Keratinocyte (primary cell): ENCODE measurements around the gene LY6G6D. TPM values are rescaled to one million over a fixed set of nuclear protein-coding genes. Genes with fewer than 3 reads are reported as not detected.

ENCODE experiments used
- DNase-seq: peaks from one replicate; pipeline ENCODE4 v3.0.0-alpha.2; 2011; ENCODE audit warnings: low read depth, missing footprints, low spot score
- FAIRE-seq: peaks from 2 replicates; lab custom pipeline; 2011; peaks lifted over from hg19 to GRCh38; lab: Jason Lieb, UNC
- H2AFZ ChIP-seq: 2 replicates; pipeline ENCODE4 v1.6.0; 2012; ENCODE audit warnings: low read length, control low read depth, inconsistent platforms; ENCODE audit not compliant: control insufficient read depth
- H3K27ac ChIP-seq: 2 replicates; pipeline ENCODE4 v1.5.1; 2011; ENCODE audit warnings: low read length; ENCODE audit not compliant: control insufficient read depth, insufficient read depth
- H3K27me3 ChIP-seq: 3 replicates; pipeline ENCODE4 v1.6.0; 2011; ENCODE audit warnings: low read length; ENCODE audit not compliant: control insufficient read depth, insufficient read depth; ENCODE audit errors: extremely low read depth
- H3K36me3 ChIP-seq, 2 experiments: 2 replicates in 1 of 2; 3 replicates in 1 of 2; pipeline ENCODE4 v1.5.1; 2011; ENCODE audit warnings: low read length in 2 of 2, mild to moderate bottlenecking in 1 of 2; ENCODE audit not compliant: control insufficient read depth in 2 of 2, insufficient read depth in 2 of 2; ENCODE audit errors: extremely low read depth in 1 of 2
- H3K4me1 ChIP-seq: 3 replicates; pipeline ENCODE4 v1.5.1; 2011; ENCODE audit warnings: low read length; ENCODE audit not compliant: control insufficient read depth, insufficient read depth; ENCODE audit errors: extremely low read depth
- H3K4me2 ChIP-seq: 3 replicates; pipeline ENCODE4 v1.6.0; 2011; ENCODE audit warnings: low read depth, low read length; ENCODE audit not compliant: control insufficient read depth, insufficient read depth; ENCODE audit errors: extremely low read depth
- H3K4me3 ChIP-seq, 3 experiments: fragments of 200-600 bp in 1 of 3; sonication (generic) in 1 of 3; 2 replicates in 2 of 3; 3 replicates in 1 of 3; pipeline ENCODE4 v1.5.1; 2011 to 2016; ENCODE audit warnings: low read length in 3 of 3, mild to moderate bottlenecking in 3 of 3, control low read depth in 2 of 3, inconsistent platforms in 1 of 3, low read depth in 1 of 3, mixed read lengths in 1 of 3, mixed run types in 1 of 3, moderate library complexity in 1 of 3; ENCODE audit not compliant: control insufficient read depth in 2 of 3, insufficient read depth in 2 of 3; ENCODE audit errors: extremely low read depth in 1 of 3
- H3K79me2 ChIP-seq: 2 replicates; pipeline ENCODE4 v1.6.0; 2012; ENCODE audit warnings: low read length; ENCODE audit not compliant: control insufficient read depth, insufficient read depth
- H3K9ac ChIP-seq: 3 replicates; pipeline ENCODE4 v1.6.0; 2011; ENCODE audit warnings: low read length; ENCODE audit not compliant: control insufficient read depth, insufficient read depth; ENCODE audit errors: extremely low read depth
- H3K9me1 ChIP-seq: 3 replicates; pipeline ENCODE4 v1.6.0; 2011; ENCODE audit warnings: low read length; ENCODE audit not compliant: control insufficient read depth, insufficient read depth; ENCODE audit errors: extremely low read depth
- H3K9me3 ChIP-seq: 2 replicates; pipeline ENCODE4 v1.5.1; 2012; ENCODE audit warnings: low read depth, low read length; ENCODE audit not compliant: control insufficient read depth
- H4K20me1 ChIP-seq: 3 replicates; pipeline ENCODE4 v1.6.0; 2011; ENCODE audit warnings: low read length; ENCODE audit not compliant: control insufficient read depth, insufficient read depth; ENCODE audit errors: extremely low read depth
- CTCF ChIP-seq, 3 experiments: IDR thresholded peaks in 1 of 3; conservative IDR thresholded peaks in 1 of 3; optimal IDR thresholded peaks in 1 of 3; 2 replicates in 2 of 3; 3 replicates in 1 of 3; pipeline versions ENCODE3 to v1.5.1; 2011; ENCODE audit warnings: low read length in 3 of 3, mild to moderate bottlenecking in 3 of 3, moderate library complexity in 2 of 3, control low read depth in 1 of 3, inconsistent platforms in 1 of 3; ENCODE audit not compliant: insufficient read depth in 2 of 3; ENCODE audit errors: extremely low read depth in 1 of 3
- EZH2 ChIP-seq: IDR thresholded peaks from one replicate; pipeline ENCODE4 v1.6.1; 2012; ENCODE audit warnings: inconsistent platforms, mild to moderate bottlenecking, low read length, moderate library complexity
- dilution Hi-C: fragments of 300-500 bp; cut with MboI; formaldehyde crosslinking; loops from one replicate; pipeline ENCODE4 v1.7.0; 2020; ENCODE audit warnings: low sequenced_read_pairs; ENCODE audit not compliant: extremely low pct_ligation_motif_present
- polyA plus RNA-seq, 5 experiments: library from polyadenylated mRNA; depleted of rRNA in 3 of 5; stranded (reverse) in 3 of 5; stranded (forward) in 1 of 5; unstranded in 1 of 5; fragments of >200 nt; gene quantifications; 1 replicate in 1 of 5; 2 replicates in 3 of 5; 3 replicates in 1 of 5; pipeline versions ENCODE4 v1.2.1 to v1.2.3, GENCODE V29; 2011 to 2012; ENCODE audit warnings: missing spikeins in 2 of 5, low read depth in 1 of 5, low replicate concordance in 1 of 5

The LY6G6D gene
- polyA plus RNA-seq, 1 donor (not counting 4 experiments of a cell fraction or from before 2014, with no cell fraction given) = 0.33 TPM

GRCh38 chr6:31741815-31742214, 26.7 kb downstream of the LY6G6D start:
- Histone ChIP-seq H3K9me3 (no peaks in the 10 kb centered on the region), H3K36me3 (peaks cover 2 to 17% of the 10 kb centered on the region in 2 experiments), H3K4me1 (peaks cover 22% of the 10 kb centered on the region), H3K9me1 (no peaks in the 10 kb centered on the region), H4K20me1 (no peaks in the 10 kb centered on the region), H3K27me3 (no peaks in the 10 kb centered on the region), H3K79me2 (peaks cover 1% of the 10 kb centered on the region), H2AFZ (no peak overlapping the region), H3K4me3 (no peak overlapping the region), H3K27ac (no peak overlapping the region), H3K4me2 (no peak overlapping the region), H3K9ac (no peak overlapping the region)
- FAIRE-seq (no peak), DNase-seq (no peak)
- dilution Hi-C loops = no loop called here
- TF ChIP-seq EZH2 (no peak), CTCF (optimal IDR thresholded peaks at IDR 0.05 in 1 of 3, IDR thresholded peaks at IDR 0.05 in 1 of 3, conservative IDR thresholded peaks at IDR 0.05 in 1 of 3; ENCODE audit: extremely low read depth in 1 of 3, insufficient read depth in 2 of 3, low read length in 3 of 3) (no peak)

GRCh38 chr6:31742894-31743293, 27.7 kb downstream of the LY6G6D start:
- dilution Hi-C loops = no loop called here
- FAIRE-seq (no peak), DNase-seq (no peak)
- no peaks in the 10 kb centered on the region for H3K9me3 ChIP-seq
- H3K36me3 ChIP-seq = peaks cover 2 to 27% of the 10 kb centered on the region in 2 experiments
- no peak overlapping the region for H3K9ac ChIP-seq
- H3K4me3 ChIP-seq = no peak overlapping the region
- no peak overlapping the region for H3K4me2 ChIP-seq
- H3K27ac ChIP-seq = no peak overlapping the region
- H2AFZ ChIP-seq = no peak overlapping the region
- no peaks in the 10 kb centered on the region for H3K9me1 ChIP-seq
- H3K4me1 ChIP-seq = peaks cover 14% of the 10 kb centered on the region
- H3K79me2 ChIP-seq = no peaks in the 10 kb centered on the region
- no peak for TF ChIP-seq EZH2
- no peak for TF ChIP-seq CTCF (optimal IDR thresholded peaks at IDR 0.05 in 1 of 3, IDR thresholded peaks at IDR 0.05 in 1 of 3, conservative IDR thresholded peaks at IDR 0.05 in 1 of 3; ENCODE audit: extremely low read depth in 1 of 3, insufficient read depth in 2 of 3, low read length in 3 of 3)
- no peaks in the 10 kb centered on the region for H3K27me3 ChIP-seq
- no peaks in the 10 kb centered on the region for H4K20me1 ChIP-seq
